ENCODE results near the gene SEPTIN8.

The SEPTIN8 gene

DNA sequence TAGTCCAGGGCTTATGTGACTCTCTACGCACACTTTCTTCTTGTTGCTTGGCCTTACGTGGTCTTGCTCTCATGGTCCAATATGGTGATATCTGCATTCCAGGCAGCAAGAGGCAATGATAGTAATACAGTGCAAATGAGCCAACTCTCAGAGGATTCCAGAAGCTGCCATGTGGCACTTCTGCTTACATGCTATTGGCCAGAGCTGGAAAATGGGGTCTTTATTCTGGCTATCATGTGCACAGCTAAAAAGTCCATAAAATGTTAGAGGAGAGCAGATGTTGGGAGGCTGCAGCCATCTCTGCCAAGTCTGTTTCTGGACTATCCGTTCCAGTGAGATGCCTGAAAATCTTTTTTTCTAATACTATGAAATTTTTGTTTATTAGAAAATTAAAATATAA is 2.9 kb upstream of the SEPTIN8 start:
- no peak for DNase-seq

DNA sequence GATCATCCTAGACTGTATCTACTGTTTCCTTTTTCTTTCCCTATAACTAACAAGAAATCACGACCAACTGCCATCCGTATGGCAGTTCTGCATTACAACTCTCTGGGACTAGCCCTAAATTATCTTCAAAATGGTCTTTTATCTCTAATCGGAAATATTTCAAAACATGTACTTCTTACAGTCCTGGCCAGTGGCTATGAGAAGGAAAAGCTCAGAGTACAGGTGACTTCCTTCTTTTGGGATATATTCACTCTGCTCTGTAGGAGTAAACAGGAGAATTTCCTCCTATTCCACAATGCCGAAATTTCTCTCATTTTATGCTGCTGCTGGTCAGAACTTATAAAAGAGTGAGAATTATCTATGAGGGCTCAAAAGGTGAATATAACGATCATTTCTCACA is 1.8 kb upstream of the SEPTIN8 start:
- no peak for DNase-seq

DNA sequence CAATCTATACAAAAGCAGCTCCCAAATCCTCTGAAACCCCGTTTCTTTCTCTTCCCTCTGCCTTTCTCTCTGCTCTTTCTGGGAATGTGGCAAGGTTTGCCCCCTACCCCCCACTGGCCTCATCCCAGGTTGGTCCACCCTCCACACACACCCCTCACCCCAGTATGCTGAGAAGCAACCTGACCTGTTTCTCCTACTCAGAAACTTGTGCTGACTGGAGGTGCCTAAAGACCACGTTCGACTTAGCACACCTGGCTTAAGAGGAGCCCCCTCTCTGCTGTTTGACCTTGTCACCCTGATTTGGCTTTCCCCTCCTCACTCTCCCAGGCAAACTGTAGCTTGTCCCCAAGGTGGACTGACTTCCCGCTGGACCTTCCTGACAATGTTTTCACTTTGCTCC is 1.1 kb upstream of the SEPTIN8 start:
- no peak for DNase-seq

DNA sequence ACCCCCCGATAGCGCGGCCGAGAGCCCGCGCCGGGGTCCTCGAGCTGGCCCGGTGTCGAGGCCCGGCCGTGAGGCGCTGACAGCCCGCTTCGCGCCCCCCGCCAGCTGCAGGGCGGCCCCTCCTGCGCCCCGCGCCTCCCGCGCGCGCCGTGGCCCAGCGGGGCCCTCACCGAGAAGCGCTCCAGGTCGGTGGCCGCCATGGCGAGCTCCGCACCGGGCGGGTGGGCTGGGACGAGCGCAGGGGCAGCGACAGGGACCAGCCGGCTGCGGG is 166 bp downstream of the SEPTIN8 start:
- no peak for DNase-seq

DNA sequence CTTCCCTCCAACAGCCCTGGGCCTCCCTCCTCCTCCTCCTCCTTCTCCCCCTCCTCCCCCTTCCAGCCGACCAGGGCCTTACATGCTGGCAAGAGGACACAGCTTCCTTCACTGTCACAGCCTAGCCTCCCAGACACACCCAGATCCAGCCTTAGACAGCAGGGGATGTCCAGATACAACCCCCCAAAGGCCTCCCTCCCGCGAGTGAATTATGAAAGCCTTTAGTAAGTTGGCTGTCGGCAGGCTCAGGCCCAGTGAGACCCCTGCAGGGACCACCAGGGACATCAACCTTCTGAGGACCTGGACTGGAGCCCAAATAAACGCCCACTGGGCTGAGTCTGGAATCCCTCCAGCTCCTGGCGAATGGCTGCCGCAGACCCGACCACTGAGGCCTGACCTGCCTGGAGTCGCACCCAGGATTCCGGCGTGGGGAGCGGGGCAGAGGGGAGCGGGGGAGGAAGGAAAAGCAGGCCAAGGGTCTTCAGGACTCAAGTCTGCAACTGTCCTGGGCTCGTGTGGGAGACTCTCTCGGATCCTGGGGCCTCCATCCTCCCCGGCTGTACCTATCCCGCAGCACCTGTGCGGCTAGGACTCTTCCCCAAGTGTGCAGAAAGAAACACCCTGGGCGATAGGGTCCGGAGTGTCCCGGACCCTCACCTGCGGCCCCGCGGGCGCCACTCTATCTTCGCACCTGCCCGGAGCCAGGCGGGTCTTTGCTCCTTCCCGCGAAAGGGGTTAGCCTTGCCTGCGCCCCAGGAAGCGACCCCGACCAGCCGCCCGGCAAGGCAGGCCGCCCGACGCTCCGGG is 705 bp downstream of the SEPTIN8 start:
- peak in 1 of 6 experiments; percentile 13 for DNase-seq

DNA sequence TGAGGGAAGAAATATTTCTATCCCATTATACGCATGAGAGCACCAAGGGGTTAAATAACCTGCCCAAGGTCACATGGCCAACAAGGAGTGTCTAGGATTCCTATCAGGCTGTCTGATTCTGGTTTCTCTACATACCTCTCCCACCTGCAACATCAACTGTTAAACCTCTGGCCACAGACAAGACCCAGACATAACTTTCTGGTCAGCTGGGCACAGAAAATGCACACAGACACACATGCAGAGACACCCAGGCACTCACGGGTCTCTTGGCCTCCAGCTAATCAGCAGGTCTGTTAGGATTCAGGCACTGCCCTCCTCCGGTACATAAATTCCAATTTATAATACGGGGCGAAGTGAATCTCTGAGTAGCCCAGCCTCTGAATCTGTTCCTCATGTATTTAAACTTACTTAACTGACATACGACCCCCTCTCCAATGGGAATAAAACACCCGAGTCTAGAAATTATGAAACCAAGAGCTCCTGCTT is 1.5 kb downstream of the SEPTIN8 start:
- no peak for DNase-seq

DNA sequence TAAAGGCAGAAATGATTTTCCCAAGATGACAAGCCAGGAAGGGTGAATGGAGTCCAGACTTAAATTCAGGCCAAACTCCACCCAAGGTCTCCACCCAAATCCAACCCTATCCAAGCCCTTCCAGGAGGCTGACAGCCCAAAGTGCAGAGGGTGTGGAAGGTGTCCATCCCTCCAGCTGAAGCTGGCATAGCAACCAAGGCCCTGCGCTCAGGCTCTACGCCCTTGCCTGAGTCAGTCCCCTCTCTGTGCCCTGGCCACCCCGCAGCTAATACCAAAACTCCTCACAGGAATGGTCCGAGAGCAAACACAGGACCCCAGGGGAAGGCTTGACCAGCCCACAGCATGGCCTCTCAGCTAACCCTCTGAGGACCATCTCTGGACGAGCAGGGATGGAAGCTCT is 2.1 kb downstream of the SEPTIN8 start:
- DNase-seq = no peak

DNA sequence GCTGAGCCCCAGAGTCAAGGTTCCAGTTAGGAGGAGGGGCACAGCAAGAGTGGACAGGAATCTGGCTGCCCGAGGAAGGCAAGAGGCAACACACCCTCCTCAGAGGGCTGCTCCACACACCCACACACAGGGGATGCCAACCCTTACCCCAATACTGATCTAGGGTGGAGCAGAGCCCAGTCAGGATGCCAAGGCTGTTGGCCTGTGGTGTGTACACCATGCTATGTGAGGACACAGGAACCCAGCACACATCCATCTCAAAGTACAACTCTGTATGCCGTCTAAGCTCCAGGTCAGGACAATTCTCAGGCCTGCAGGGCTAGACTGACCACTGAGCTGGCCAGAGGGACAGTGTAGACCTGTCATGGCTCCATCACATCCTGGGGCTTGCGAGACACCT is 2.6 kb downstream of the SEPTIN8 start:
- no peak for DNase-seq

DNA sequence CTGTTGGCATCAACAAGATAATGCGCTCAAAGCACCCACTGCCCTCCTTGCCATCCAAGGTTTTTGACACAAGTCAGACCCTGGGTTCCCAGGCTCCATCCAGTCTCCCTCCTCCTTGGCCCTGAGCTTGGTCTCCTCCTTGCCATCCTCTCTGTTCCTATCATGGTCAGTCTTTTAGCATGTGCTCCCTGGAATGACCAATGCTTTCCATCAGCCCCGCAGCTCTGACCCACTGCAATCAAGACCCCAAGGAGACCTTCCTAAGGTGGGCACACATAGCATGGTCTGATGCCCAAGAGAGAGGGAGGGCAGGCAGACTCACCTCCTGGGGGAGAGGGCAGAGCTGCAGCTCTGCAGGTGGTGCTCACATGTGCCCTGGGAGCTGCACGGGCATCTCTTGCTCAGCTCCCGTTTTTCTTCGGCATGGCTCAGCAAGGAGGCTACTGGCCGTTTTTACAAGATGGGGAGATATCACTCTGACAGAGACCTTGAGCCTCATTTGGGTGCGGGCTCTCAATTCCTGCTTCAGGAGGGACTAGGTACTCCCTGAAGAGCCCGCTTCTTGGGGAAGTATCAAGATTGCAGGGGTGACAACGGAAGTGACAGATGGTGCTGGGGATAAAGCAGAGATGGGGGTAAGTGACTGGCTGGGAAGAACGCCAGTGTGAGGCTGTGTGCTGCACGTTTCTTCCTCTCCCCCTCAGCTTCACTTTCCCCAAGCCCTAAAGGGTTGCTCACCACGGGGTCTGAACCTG is 3.3 kb downstream of the SEPTIN8 start:
- no peak for DNase-seq

DNA sequence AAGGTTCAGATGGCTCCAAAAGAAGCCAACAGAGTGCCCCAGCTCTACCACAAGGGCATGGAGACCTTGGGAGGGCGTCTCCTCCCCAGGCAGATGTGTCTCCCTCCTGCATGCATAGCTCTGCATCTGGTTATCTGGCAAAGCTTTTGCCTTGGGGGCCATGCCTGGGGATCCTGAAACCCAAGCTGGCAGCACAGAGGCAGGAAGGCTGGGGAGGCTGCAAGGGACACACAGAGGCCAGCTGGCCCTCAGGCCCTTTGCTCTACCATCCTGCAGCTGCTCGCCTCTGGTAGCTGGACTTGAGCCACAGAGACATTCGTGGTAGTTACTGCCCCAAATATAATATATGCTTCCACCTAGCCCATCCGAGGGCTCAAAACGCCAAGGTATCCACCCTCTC is 3.9 kb downstream of the SEPTIN8 start:
- no peak for DNase-seq

DNA sequence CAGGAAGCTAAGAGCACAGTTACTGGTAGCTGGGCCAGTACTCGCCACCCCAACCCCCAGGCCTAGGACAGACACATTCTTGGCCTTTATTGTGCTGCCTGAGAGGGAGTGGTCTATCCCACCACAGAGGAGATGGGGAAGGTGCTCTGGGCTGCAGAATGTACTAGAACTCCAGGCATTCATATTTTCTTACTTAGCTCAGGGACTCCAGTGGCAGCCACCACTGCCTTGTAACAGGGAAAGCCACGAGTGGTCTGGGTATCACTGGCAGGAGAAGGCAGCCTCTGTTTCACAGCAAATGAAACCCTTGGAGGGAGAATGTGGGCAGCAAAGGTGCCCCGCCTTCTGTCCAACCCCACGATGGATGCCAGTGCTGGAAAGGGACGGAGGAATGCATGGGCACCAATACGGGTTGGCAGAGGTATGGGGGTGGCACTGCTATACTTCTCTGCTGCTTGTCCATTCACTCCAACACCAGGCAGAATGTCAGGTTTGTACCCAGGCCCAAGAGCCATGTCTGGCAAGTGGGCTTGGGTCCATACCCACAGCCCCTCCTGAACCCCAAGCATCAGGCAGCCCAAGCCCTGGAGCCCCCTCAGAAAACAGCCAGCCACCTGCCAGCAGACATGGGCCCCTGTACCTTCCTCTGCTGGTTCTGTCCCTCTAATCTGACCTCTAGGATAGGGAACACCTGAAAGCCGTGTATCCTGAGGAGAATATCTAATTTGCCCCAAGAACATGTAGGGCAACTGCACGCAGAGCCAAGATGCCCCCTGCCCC is 4.6 kb downstream of the SEPTIN8 start:
- DNase-seq = no peak

DNA sequence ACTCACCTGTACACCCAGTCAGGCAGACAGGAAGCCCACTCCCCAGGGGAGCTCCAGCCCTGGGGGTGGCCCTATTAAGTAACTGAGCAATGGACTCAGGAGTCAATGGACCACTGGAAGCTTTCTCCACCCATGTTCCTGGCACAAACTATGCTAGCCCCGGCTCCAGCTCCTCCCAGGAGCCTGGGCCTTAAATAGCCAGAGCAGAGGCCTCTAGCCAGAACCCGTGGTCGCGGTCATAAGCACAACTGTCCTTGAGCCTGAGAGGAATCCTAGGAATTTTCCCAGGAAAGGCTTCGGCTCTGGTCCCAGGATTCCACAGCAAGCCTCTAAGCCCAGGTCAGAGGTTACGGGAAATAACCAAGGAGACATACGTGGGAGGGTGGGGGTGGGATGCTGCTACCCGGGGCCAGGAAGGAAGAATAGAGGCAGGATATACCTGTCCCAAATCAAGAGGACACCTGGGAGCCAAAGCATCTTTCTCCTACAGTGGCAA is 5.5 kb downstream of the SEPTIN8 start:
- no peak for DNase-seq

DNA sequence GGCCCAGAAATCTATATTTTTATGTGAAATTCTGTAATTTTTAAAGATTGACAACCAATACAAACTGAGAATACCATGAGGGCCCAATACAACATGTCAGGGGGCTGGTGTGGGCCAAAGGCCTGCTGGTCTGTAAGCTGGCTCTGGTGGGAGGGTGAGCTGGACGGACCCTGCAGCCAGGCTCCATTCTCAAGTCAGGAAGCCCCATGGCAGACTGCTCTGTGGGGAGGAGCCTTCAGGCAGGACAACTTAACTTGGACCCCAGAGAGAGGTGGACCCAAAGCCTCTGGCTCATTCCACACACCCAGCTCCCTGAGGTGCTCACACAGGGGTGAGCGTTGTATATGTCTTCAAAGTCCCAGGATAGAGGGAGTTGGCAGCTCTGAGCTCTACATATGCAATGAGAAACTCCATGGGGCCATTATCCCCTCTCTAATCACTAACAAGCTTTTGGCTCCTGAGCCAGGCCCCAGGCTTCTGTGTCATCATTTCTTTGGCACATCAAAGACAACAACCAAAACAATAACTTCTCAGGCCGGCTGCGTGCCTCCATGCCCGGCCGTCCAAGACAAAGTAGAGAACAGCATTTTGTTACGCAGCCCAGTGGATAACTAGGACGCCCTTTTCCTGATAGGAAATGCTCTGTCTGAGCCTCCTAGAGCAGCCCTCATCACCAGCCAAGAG is 6.4 kb downstream of the SEPTIN8 start:
- DNase-seq = no peak

DNA sequence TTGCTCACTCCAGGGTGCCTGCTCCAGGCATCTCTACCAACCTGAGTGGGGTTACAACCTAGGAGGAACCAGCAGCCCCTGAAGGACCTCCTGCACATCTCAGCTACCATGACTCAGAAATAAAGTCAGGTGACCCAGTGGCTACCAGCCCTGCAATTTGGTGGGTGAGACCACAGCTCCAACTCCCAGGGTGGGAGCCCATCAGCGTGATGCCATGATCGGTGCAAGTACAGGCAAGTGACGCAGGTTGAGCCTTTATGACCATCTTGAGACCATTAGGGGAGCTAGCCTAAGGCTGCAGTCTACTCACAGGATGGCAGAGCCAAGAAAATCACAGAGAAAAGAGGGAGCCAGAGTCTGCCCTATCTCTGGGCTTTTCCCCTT is 8.6 kb downstream of the SEPTIN8 start:
- DNase-seq = no peak

DNA sequence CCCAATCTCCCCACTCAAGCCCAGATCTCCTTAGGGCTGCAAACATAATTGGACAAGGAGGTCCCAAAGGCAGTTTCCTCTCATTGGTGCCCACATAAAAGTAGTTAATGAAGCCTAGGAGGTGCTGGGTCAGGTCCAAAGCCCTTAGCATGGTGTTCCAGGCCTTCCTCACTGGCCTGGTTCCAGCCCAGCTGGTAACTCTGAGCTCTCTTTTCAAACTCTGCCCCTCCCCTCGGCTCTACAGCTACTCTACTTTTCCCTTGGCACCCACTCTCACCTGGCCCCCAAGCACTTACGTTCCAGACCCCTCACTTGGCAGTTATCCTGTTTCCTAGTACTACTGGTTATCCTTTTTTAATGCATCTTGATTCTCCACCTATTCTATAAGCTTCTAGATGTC is 9.9 kb downstream of the SEPTIN8 start:
- DNase-seq = no peak

DNA sequence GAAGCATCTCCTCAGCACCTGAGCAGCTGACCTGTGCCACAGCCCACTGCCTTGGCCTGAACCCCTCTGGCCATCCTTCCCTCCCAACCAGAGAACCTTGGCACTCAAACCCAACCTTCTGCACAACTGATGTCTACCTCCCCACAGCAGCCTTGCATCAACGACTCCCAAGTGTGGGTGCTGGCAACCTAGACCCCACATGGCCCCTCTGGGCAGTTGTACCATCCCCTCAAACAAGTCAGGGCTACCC is 10.3 kb downstream of the SEPTIN8 start:
- no peak for DNase-seq

DNA sequence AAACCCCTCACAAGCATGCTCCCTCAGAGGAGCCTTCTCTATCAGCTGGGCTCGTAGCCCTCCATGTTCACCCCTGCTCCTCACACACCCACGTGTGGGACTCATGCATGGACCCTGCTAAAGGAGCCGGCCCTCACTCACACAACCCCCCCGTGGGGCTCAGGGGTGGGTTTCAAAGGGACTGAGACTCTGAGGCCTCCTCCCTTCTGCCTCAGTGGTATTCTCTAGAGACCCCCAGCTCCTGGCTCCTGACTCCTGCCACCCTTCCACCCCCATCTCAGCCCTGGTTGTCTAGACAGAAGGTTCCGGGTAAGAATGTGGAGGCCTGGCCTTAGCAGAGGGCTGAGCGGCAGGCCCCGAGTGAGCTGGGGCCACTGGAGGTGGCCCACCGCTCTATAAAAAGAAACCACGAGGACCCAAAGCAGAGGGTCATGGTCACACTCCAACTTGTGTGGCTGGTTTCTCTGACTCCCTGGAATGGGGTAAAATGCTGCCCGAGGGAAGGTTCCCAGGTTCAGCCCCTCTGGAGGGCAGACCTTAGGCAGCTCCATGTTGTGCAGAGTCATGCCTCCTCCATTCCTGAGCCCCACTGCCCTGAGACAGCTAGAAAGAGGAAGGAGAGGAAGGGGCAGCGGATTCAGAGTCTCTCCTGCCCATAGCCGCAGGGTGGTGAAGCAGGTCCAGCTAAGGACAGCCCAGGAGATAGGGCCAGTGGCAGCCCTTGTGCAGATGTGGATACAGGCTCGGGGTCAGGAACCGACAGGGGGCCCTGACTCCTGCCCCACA is 10.8 kb downstream of the SEPTIN8 start:
- no peak for DNase-seq

DNA sequence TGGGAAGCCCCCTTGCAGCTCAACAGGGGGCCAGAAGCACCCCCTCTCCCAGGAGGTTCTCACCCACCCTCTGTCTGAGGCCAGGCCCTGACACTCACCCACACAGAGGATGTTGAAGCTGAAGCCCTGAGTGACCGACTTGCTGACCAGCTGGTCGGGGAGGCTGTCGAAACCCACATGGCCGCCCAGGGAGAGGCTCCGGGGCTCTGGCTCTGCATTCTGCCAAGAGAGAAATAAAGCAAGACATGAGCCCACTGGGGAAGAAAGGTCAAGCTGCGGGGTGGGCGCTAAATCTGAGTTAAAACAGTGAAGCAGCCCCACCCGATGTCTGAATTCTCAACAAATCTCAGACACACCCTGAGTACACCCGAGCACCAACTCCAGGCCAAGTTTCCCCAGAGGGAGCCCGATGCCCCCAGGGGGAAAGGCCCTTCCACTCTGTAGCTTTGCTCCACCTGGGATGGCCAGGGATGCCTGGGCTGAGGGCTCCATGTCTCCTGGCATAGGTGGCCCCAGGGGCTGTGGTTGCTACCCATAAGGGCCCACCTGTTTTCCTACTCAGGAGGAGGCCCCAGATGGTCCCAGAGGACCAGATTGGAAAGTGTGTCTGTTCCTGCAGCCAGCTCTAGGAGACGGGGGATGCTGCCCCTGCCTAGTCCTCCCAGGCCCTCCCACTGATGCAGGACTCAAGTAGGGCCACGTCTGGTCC is 11.6 kb downstream of the SEPTIN8 start:
- DNase-seq = no peak

DNA sequence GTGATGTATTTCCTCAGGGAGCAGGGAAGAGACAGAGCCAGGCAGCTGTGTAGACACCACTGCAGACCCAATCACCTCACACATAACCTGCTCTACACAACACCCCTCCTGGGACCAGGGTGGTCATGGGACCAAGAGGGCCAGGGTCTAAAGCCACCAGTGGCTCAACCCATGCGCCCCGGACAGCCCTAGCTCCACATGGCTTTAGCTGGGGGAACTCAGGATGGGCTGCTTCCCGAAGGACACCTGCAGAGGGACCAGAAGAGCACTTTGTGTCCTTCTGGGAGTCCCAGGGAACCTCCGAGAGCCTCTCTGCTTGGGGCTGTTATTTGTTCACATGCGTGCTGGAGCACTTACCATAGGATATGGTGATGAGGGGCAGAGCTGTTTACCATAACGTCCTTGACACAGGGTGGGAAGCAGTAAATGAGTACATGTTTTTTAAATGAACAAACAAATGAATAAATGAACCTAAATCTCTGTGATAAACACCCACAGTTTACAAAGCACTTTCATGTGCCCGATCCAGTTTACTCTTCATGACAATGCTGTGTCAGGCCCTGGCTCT is 12.3 kb downstream of the SEPTIN8 start:
- DNase-seq = no peak

DNA sequence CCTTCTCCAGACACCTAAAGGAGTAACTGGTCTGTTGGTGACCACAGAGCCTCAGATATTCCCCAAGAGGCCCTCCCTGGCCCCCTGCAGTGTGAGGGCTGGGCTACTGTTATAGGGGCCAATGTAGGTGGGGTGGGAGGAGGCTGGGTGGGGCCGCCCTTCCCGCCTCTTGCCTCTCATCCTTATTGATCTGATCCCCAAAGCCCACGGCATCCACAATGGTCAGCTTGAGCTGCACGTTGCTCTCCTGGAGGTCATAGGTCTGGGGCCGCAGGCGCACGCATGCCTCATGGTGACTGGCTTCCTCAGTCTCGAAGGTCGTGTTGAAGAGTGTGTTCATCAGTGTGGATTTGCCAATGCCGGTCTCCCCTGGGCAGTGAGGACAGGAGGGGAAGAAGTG is 13.0 kb downstream of the SEPTIN8 start:
- no peak for DNase-seq

Data from stimulated activated naive CD4-positive, alpha-beta T cell (primary cell).